ENCODE data around the gene CRHR1.

The CRHR1 gene

GRCh38 chr17:45867702-45868101 is 83.6 kb downstream of the CRHR1 start:
- Histone ChIP-seq H3K9ac (no peak overlapping the region), H3K4me3 (ENCODE audit: low read depth, low read length) (no peak overlapping the region), H3K9me3 (ENCODE audit: control insufficient read depth, low read length) (no peaks in the 10 kb centered on the region), H2AFZ (no peak overlapping the region), H3K36me3 (ENCODE audit: control insufficient read depth, insufficient read depth, low read length) (no peaks in the 10 kb centered on the region), H3K27ac (no peak overlapping the region), H3K4me1 (no peaks in the 10 kb centered on the region), H3K27me3 (ENCODE audit: control insufficient read depth, insufficient read depth, low read length) (no peaks in the 10 kb centered on the region), H3K79me2 (no peaks in the 10 kb centered on the region), H3K4me2 (ENCODE audit: low read length) (no peak overlapping the region)
- no peak for TF ChIP-seq CTCF (IDR thresholded peaks at IDR 0.05)

- Histone ChIP-seq H3K4me2 (ENCODE audit: low read length) (no peak overlapping the region), H3K36me3 (ENCODE audit: control insufficient read depth, insufficient read depth, low read length) (no peaks in the 10 kb centered on the region), H3K9me3 (ENCODE audit: control insufficient read depth, low read length) (no peaks in the 10 kb centered on the region), H3K9ac (no peak overlapping the region), H3K4me1 (peaks cover under 1% of the 10 kb centered on the region), H3K27ac (no peak overlapping the region), H3K27me3 (ENCODE audit: control insufficient read depth, insufficient read depth, low read length) (no peaks in the 10 kb centered on the region), H3K79me2 (no peaks in the 10 kb centered on the region), H3K4me3 (ENCODE audit: low read depth, low read length) (no peak overlapping the region), H2AFZ (no peak overlapping the region)
- TF ChIP-seq CTCF (IDR thresholded peaks at IDR 0.05), result no peak
Measured at GRCh38 chr17:45868276-45868675, 84.2 kb downstream of the CRHR1 start.

GRCh38 chr17:45869676-45870341 is 85.7 kb downstream of the CRHR1 start:
- Histone ChIP-seq H2AFZ (no peak overlapping the region), H3K9ac (no peak overlapping the region), H3K36me3 (ENCODE audit: control insufficient read depth, insufficient read depth, low read length) (no peaks in the 10 kb centered on the region), H3K79me2 (no peaks in the 10 kb centered on the region), H3K27me3 (ENCODE audit: control insufficient read depth, insufficient read depth, low read length) (no peaks in the 10 kb centered on the region), H3K27ac (no peak overlapping the region), H3K9me3 (ENCODE audit: control insufficient read depth, low read length) (no peaks in the 10 kb centered on the region), H3K4me1 (peaks cover 14% of the 10 kb centered on the region), H3K4me3 (ENCODE audit: low read depth, low read length) (no peak overlapping the region), H3K4me2 (ENCODE audit: low read length) (no peak overlapping the region)
- no peak for TF ChIP-seq CTCF (IDR thresholded peaks at IDR 0.05)

- Histone ChIP-seq H2AFZ (no peak overlapping the region), H3K4me3 (ENCODE audit: low read depth, low read length) (no peak overlapping the region), H3K27ac (no peak overlapping the region), H3K9ac (no peak overlapping the region), H3K4me1 (peaks cover 14% of the 10 kb centered on the region), H3K9me3 (ENCODE audit: control insufficient read depth, low read length) (no peaks in the 10 kb centered on the region), H3K4me2 (ENCODE audit: low read length) (no peak overlapping the region), H3K79me2 (no peaks in the 10 kb centered on the region), H3K27me3 (ENCODE audit: control insufficient read depth, insufficient read depth, low read length) (no peaks in the 10 kb centered on the region), H3K36me3 (ENCODE audit: control insufficient read depth, insufficient read depth, low read length) (no peaks in the 10 kb centered on the region)
- TF ChIP-seq CTCF (IDR thresholded peaks at IDR 0.05), result no peak
Measured at GRCh38 chr17:45870342-45870974, 86.3 kb downstream of the CRHR1 start.

GRCh38 chr17:45871718-45872117 is 87.6 kb downstream of the CRHR1 start:
- H3K79me2 ChIP-seq, result no peaks in the 10 kb centered on the region
- H3K4me3 ChIP-seq (ENCODE audit: low read depth, low read length), result no peak overlapping the region
- H3K27me3 ChIP-seq (ENCODE audit: control insufficient read depth, insufficient read depth, low read length), result no peaks in the 10 kb centered on the region
- no peak overlapping the region for H2AFZ ChIP-seq
- H3K27ac ChIP-seq, result no peak overlapping the region
- H3K9me3 ChIP-seq (ENCODE audit: control insufficient read depth, low read length), result no peaks in the 10 kb centered on the region
- H3K9ac ChIP-seq, result no peak overlapping the region
- H3K36me3 ChIP-seq (ENCODE audit: control insufficient read depth, insufficient read depth, low read length), result no peaks in the 10 kb centered on the region
- no peak for TF ChIP-seq CTCF (IDR thresholded peaks at IDR 0.05)
- peaks cover 14% of the 10 kb centered on the region for H3K4me1 ChIP-seq
- no peak overlapping the region for H3K4me2 ChIP-seq (ENCODE audit: low read length)
